ENCODE measurements around the gene ABCC1.

- TF ChIP-seq CTCF (conservative IDR thresholded peaks at IDR 0.05) (no peak), ZFX (IDR thresholded peaks at IDR 0.05) (no peak)
Observed at GRCh38 chr16:15916323-15916722, 33.1 kb upstream of the ABCC1 start.
